Neural cell (in vitro differentiated cells): ENCODE data around the gene TMEM184B. TPM values are rescaled to one million over a fixed set of nuclear protein-coding genes. Genes with fewer than 3 reads are reported as not detected.

ENCODE experiments used
- H2AFZ ChIP-seq: fragments of 200-600, 300-800 bp; sonication (generic), shearing (Covaris generic); 2 replicates; pipeline ENCODE4 v1.6.0; 2014; ENCODE audit warnings: low read depth, mild to moderate bottlenecking, antibody characterized with exemption, low read length, moderate library complexity
- H3F3A ChIP-seq: fragments of 200-600 bp; shearing (Covaris generic); 2 replicates; pipeline ENCODE4 v1.6.1; 2016; ENCODE audit warnings: mild to moderate bottlenecking, moderate library complexity, mixed read lengths, antibody characterized with exemption, low read length; ENCODE audit not compliant: insufficient read depth, poor library complexity, severe bottlenecking
- H3K27ac ChIP-seq: fragments of 200-600, 300-800 bp; sonication (generic), shearing (Covaris generic); 2 replicates; pipeline ENCODE4 v1.5.1; 2014; ENCODE audit warnings: mild to moderate bottlenecking, low read length, moderate library complexity
- H3K27me3 ChIP-seq: fragments of 300-800, 200-600 bp; sonication (generic), shearing (Covaris generic); 2 replicates; pipeline ENCODE4 v1.6.0; 2014; ENCODE audit warnings: mild to moderate bottlenecking, low read depth, low read length, moderate library complexity; ENCODE audit not compliant: insufficient read depth
- H3K36me3 ChIP-seq: fragments of 300-800, 200-600 bp; sonication (generic), shearing (Covaris generic); 2 replicates; pipeline ENCODE4 v1.5.1; 2014; ENCODE audit warnings: mild to moderate bottlenecking, antibody characterized with exemption, low read length, moderate library complexity; ENCODE audit not compliant: insufficient read depth
- H3K4me2 ChIP-seq: fragments of 300-800, 200-600 bp; sonication (generic), shearing (Covaris generic); 2 replicates; pipeline ENCODE4 v1.6.0; 2014; ENCODE audit warnings: mild to moderate bottlenecking, low read length
- H3K4me3 ChIP-seq: fragments of 300-800, 200-600 bp; sonication (generic), shearing (Covaris generic); 2 replicates; pipeline ENCODE4 v1.5.1; 2014; ENCODE audit warnings: mild to moderate bottlenecking, low read length, moderate library complexity
- H3K79me2 ChIP-seq: fragments of 200-600 bp; shearing (Covaris generic); replicated peaks from 2 replicates; pipeline ENCODE4 v1.6.0; 2014; ENCODE audit warnings: mild to moderate bottlenecking, low read length, moderate library complexity; ENCODE audit not compliant: insufficient read depth
- H3K9ac ChIP-seq: fragments of 300-800, 200-600 bp; sonication (generic), shearing (Covaris generic); 2 replicates; pipeline ENCODE4 v1.6.1; 2016; ENCODE audit warnings: mild to moderate bottlenecking, low read length, mixed read lengths
- H3K9me2 ChIP-seq: fragments of 200-600 bp; shearing (Covaris generic); 2 replicates; pipeline ENCODE4 v1.6.1; 2016; ENCODE audit warnings: mild to moderate bottlenecking, low read length, mixed read lengths; ENCODE audit not compliant: insufficient read depth
- H3K9me3 ChIP-seq: fragments of 200-600, 300-800 bp; sonication (generic), shearing (Covaris generic); 2 replicates; pipeline ENCODE4 v1.6.1; 2016; ENCODE audit warnings: mild to moderate bottlenecking, mixed run types, low read length, moderate library complexity, mixed read lengths
- H4K20me1 ChIP-seq: fragments of 200-600 bp; shearing (Covaris generic); 2 replicates; pipeline ENCODE4 v1.6.1; 2016; ENCODE audit warnings: mild to moderate bottlenecking, mixed run types; ENCODE audit not compliant: insufficient read depth
- EP300 ChIP-seq: fragments of 450-650 bp; conservative IDR thresholded peaks from 2 replicates; pipeline ENCODE4 v1.6.1; 2014; ENCODE audit warnings: antibody characterized with exemption, mild to moderate bottlenecking, moderate library complexity; ENCODE audit not compliant: poor library complexity, severe bottlenecking
- EZH2 ChIP-seq: fragments of 200-600, 300-800 bp; shearing (Covaris generic), sonication (generic); IDR thresholded peaks from 2 replicates; pipeline ENCODE4 v1.6.1; 2014; ENCODE audit warnings: antibody characterized with exemption, low read length, borderline replicate concordance, mild to moderate bottlenecking; ENCODE audit not compliant: insufficient read depth, poor library complexity, severe bottlenecking
- MXI1 ChIP-seq: fragments of 450-650 bp; conservative IDR thresholded peaks from 2 replicates; pipeline ENCODE4 v1.6.1; 2014; ENCODE audit warnings: antibody characterized with exemption, mild to moderate bottlenecking; ENCODE audit not compliant: poor library complexity, severe bottlenecking
- POLR2AphosphoS5 ChIP-seq: IDR thresholded peaks from 2 replicates; pipeline ENCODE4 v1.6.1; 2012
- RAD21 ChIP-seq: fragments of 450-650 bp; conservative IDR thresholded peaks from 2 replicates; pipeline ENCODE4 v1.6.1; 2014; ENCODE audit warnings: antibody characterized with exemption, mild to moderate bottlenecking, moderate library complexity
- SMC3 ChIP-seq: fragments of 450-650 bp; conservative IDR thresholded peaks from 2 replicates; pipeline ENCODE4 v1.6.1; 2014; ENCODE audit warnings: antibody characterized with exemption, mild to moderate bottlenecking, moderate library complexity; ENCODE audit not compliant: poor library complexity
- TAF1 ChIP-seq: IDR thresholded peaks from 2 replicates; pipeline ENCODE4 v1.6.1; 2012; ENCODE audit warnings: low read depth
- polyA plus RNA-seq: library from polyadenylated mRNA; depleted of rRNA; stranded (reverse); fragments of >200 nt; gene quantifications from 2 replicates; pipeline ENCODE4 v1.2.3, GENCODE V29; 2014
- TF ChIP-seq, protein P1 (sequence below): IDR thresholded peaks from 2 replicates; pipeline ENCODE4 v1.6.1; 2012; ENCODE audit warnings: borderline replicate concordance
- TF ChIP-seq, protein P2 (sequence below): fragments of 450-650 bp; IDR thresholded peaks from 2 replicates; pipeline ENCODE4 v1.5.1; 2014; ENCODE audit warnings: antibody characterized with exemption, mild to moderate bottlenecking, moderate library complexity; ENCODE audit not compliant: poor library complexity, severe bottlenecking

TMEM184B gene
- polyA plus RNA-seq, 1 donor from 2014 or later = 19.7 TPM

DNA sequence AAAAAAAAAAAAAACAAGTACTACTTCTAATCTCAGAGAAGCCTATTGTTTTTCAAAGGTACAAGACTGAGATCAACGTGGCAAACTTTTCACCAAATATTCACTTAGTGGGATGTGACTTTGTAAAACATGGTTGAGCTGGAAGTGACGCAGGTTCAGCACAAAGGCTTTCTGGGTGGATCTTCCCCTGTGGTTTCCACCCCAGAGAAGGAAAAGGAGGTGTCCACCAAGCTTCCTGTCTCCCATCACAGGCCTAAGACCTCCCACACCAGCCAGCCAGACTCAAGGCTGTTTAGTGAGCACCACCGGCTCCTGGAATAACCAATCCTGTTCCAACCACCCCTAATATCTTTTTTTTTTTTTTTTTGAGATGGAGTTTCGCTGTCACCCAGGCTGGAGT is 5.7 kb downstream of the TMEM184B start:
- Histone ChIP-seq H3K9me2 (no peaks in the 10 kb centered on the region), H3K9me3 (no peaks in the 10 kb centered on the region), H2AFZ (no peak overlapping the region), H3K9ac (no peak overlapping the region), H4K20me1 (no peaks in the 10 kb centered on the region), H3K27ac (no peak overlapping the region), H3K36me3 (no peaks in the 10 kb centered on the region), H3K4me2 (no peak overlapping the region), H3K27me3 (no peaks in the 10 kb centered on the region), H3F3A (no peaks in the 10 kb centered on the region), H3K79me2 (peaks cover 47% of the 10 kb centered on the region), H3K4me3 (no peak overlapping the region)
- TF ChIP-seq, protein P1, sequence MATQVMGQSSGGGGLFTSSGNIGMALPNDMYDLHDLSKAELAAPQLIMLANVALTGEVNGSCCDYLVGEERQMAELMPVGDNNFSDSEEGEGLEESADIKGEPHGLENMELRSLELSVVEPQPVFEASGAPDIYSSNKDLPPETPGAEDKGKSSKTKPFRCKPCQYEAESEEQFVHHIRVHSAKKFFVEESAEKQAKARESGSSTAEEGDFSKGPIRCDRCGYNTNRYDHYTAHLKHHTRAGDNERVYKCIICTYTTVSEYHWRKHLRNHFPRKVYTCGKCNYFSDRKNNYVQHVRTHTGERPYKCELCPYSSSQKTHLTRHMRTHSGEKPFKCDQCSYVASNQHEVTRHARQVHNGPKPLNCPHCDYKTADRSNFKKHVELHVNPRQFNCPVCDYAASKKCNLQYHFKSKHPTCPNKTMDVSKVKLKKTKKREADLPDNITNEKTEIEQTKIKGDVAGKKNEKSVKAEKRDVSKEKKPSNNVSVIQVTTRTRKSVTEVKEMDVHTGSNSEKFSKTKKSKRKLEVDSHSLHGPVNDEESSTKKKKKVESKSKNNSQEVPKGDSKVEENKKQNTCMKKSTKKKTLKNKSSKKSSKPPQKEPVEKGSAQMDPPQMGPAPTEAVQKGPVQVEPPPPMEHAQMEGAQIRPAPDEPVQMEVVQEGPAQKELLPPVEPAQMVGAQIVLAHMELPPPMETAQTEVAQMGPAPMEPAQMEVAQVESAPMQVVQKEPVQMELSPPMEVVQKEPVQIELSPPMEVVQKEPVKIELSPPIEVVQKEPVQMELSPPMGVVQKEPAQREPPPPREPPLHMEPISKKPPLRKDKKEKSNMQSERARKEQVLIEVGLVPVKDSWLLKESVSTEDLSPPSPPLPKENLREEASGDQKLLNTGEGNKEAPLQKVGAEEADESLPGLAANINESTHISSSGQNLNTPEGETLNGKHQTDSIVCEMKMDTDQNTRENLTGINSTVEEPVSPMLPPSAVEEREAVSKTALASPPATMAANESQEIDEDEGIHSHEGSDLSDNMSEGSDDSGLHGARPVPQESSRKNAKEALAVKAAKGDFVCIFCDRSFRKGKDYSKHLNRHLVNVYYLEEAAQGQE = no peak
- TF ChIP-seq SMC3 (no peak), EZH2 (no peak)
- TF ChIP-seq, protein P2, sequence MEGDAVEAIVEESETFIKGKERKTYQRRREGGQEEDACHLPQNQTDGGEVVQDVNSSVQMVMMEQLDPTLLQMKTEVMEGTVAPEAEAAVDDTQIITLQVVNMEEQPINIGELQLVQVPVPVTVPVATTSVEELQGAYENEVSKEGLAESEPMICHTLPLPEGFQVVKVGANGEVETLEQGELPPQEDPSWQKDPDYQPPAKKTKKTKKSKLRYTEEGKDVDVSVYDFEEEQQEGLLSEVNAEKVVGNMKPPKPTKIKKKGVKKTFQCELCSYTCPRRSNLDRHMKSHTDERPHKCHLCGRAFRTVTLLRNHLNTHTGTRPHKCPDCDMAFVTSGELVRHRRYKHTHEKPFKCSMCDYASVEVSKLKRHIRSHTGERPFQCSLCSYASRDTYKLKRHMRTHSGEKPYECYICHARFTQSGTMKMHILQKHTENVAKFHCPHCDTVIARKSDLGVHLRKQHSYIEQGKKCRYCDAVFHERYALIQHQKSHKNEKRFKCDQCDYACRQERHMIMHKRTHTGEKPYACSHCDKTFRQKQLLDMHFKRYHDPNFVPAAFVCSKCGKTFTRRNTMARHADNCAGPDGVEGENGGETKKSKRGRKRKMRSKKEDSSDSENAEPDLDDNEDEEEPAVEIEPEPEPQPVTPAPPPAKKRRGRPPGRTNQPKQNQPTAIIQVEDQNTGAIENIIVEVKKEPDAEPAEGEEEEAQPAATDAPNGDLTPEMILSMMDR = no peak

DNA sequence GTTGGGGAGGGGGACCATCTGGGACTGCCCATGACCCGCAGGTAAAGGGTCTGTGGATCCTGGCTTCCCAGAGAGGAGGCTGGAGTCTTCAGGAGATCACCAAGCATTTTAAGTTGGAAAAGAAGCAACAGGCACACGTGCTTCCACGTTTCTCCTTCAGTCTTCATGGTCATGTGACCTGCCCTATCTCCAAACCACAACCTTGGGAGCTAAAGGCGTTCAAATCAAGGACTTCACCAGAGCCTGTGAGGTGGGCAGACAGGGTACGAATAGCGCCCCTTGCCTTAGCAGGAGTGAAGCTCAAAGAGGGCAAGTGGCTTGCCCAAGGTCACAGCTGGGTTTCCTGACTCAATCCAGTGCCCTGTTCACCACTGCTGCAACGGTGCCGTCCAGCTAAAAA is 6.7 kb downstream of the TMEM184B start:
- Histone ChIP-seq H3K4me2 (no peak overlapping the region), H3K27me3 (no peaks in the 10 kb centered on the region), H3K9ac (no peak overlapping the region), H3K27ac (no peak overlapping the region), H3K4me3 (no peak overlapping the region), H2AFZ (no peak overlapping the region), H3K9me3 (no peaks in the 10 kb centered on the region), H3K79me2 (peaks cover 40% of the 10 kb centered on the region), H4K20me1 (peaks cover 3% of the 10 kb centered on the region), H3K36me3 (no peaks in the 10 kb centered on the region), H3K9me2 (no peaks in the 10 kb centered on the region), H3F3A (no peaks in the 10 kb centered on the region)
- no peak for TF ChIP-seq MXI1
- TF ChIP-seq, protein P1 = no peak
- TF ChIP-seq RAD21 = no peak
- TF ChIP-seq, protein P2 = no peak
- TF ChIP-seq SMC3 = no peak
- no peak for TF ChIP-seq POLR2AphosphoS5
- TF ChIP-seq EP300 = no peak
- no peak for TF ChIP-seq TAF1
- no peak for TF ChIP-seq EZH2
